ENCODE results near the gene SULT1C4. TPM values are rescaled to one million over a fixed set of nuclear protein-coding genes. Genes with fewer than 3 reads are reported as not detected.

SULT1C4 gene
- polyA plus RNA-seq, 1 of the 3 experiments (the other 2 are of a cell fraction), result 0.18 TPM

GRCh38 chr2:108417254-108417653 lies 39.5 kb downstream of the SULT1C4 start:
- H3K36me3 ChIP-seq (replicated peaks in 1 of 2; ENCODE audit: control insufficient read depth in 1 of 2, insufficient read depth in 2 of 2, low read length in 1 of 2), result no peaks in the 10 kb centered on the region
- no peak overlapping the region for H3K27ac ChIP-seq (ENCODE audit: low read depth in 2 of 2, low read length in 1 of 2)
- no peak for TF ChIP-seq USF1 (IDR thresholded peaks at IDR 0.05; ENCODE audit: borderline replicate concordance, low read depth)
- TF ChIP-seq REST (IDR thresholded peaks at IDR 0.05; ENCODE audit: low read depth, low read length), result no peak
- TF ChIP-seq, protein P1, sequence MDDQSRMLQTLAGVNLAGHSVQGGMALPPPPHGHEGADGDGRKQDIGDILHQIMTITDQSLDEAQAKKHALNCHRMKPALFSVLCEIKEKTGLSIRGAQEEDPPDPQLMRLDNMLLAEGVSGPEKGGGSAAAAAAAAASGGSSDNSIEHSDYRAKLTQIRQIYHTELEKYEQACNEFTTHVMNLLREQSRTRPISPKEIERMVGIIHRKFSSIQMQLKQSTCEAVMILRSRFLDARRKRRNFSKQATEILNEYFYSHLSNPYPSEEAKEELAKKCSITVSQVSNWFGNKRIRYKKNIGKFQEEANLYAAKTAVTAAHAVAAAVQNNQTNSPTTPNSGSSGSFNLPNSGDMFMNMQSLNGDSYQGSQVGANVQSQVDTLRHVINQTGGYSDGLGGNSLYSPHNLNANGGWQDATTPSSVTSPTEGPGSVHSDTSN (IDR thresholded peaks at IDR 0.05), result no peak
- TF ChIP-seq, protein P2, sequence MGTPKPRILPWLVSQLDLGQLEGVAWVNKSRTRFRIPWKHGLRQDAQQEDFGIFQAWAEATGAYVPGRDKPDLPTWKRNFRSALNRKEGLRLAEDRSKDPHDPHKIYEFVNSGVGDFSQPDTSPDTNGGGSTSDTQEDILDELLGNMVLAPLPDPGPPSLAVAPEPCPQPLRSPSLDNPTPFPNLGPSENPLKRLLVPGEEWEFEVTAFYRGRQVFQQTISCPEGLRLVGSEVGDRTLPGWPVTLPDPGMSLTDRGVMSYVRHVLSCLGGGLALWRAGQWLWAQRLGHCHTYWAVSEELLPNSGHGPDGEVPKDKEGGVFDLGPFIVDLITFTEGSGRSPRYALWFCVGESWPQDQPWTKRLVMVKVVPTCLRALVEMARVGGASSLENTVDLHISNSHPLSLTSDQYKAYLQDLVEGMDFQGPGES (IDR thresholded peaks at IDR 0.05; ENCODE audit: low read depth, low read length), result no peak
- no peak for TF ChIP-seq ZBTB33 (IDR thresholded peaks at IDR 0.05; ENCODE audit: borderline replicate concordance, low read depth)
- no peak for TF ChIP-seq TEAD4 (IDR thresholded peaks at IDR 0.05; ENCODE audit: borderline replicate concordance, insufficient read depth)
- TF ChIP-seq POLR2AphosphoS5 (IDR thresholded peaks at IDR 0.05; ENCODE audit: low read depth, low read length), result no peak
- TF ChIP-seq MXI1 (IDR thresholded peaks at IDR 0.05; ENCODE audit: low read depth, low read length), result no peak
- no peak for TF ChIP-seq SIN3A (IDR thresholded peaks at IDR 0.05; ENCODE audit: borderline replicate concordance, low read depth, low read length)
- no peak for TF ChIP-seq RXRA (IDR thresholded peaks at IDR 0.05; ENCODE audit: borderline replicate concordance, low read depth)
- TF ChIP-seq GATA2 (CRISPR knock-in tag; IDR thresholded peaks at IDR 0.05), result no peak
- no peak overlapping the region for H3K9ac ChIP-seq
- DNase-seq, result no peak
- H3K9me2 ChIP-seq, result no peaks in the 10 kb centered on the region
- no peaks in the 10 kb centered on the region for H3K27me3 ChIP-seq (ENCODE audit: insufficient read depth)
- H3K4me1 ChIP-seq (ENCODE audit: control insufficient read depth in 1 of 2, insufficient read depth in 2 of 2, low read depth in 1 of 2, low read length in 1 of 2), result no peaks in the 10 kb centered on the region
- H3K79me2 ChIP-seq (ENCODE audit: insufficient read depth), result no peaks in the 10 kb centered on the region
- 82% methylated on average over 2 of the region's 2 CpGs for whole genome bisulfite sequencing (ENCODE audit: low lambda C conversion rate)
- ChIA-PET CTCF (interaction anchor here (1.6 kb wide), 1 partner anchor 13 kb away, joined by 4 read pairs; no protein-coding TSS in a partner anchor), POLR2A (no interaction called here)
- no peaks in the 10 kb centered on the region for H3K9me3 ChIP-seq
- peaks cover 7% of the 10 kb centered on the region for H3F3A ChIP-seq (replicated peaks; ENCODE audit: insufficient read depth)
- no peak overlapping the region for H2AFZ ChIP-seq (ENCODE audit: low read depth)
- H4K20me1 ChIP-seq (ENCODE audit: insufficient read depth), result no peaks in the 10 kb centered on the region
- H3K4me2 ChIP-seq, result no peak overlapping the region
- H3K4me3 ChIP-seq (ENCODE audit: low read depth in 2 of 2, low read length in 1 of 2), result no peak overlapping the region
